ENCODE measurements around the gene PAX5.

Gene PAX5

GRCh38 chr9:37005517-37006140, 28.4 kb downstream of the PAX5 start:
- Histone ChIP-seq H3K9ac (ENCODE audit: low read depth, low read length) (no peak overlapping the region), H3K27me3 (ENCODE audit: control insufficient read depth, insufficient read depth, low read length) (peaks cover 59% of the 10 kb centered on the region), H3K4me1 (ENCODE audit: control insufficient read depth, insufficient read depth, low read length) (peaks cover 5% of the 10 kb centered on the region), H3K36me3 (ENCODE audit: control insufficient read depth, insufficient read depth, low read length) (no peaks in the 10 kb centered on the region), H3K9me3 (ENCODE audit: control insufficient read depth, insufficient read depth, low read length) (no peaks in the 10 kb centered on the region), H3K4me3 (ENCODE audit: low read depth, low read length) (no peak overlapping the region)

- Histone ChIP-seq H3K9me3 (ENCODE audit: control insufficient read depth, insufficient read depth, low read length) (no peaks in the 10 kb centered on the region), H3K4me1 (ENCODE audit: control insufficient read depth, insufficient read depth, low read length) (peaks cover 5% of the 10 kb centered on the region), H3K4me3 (ENCODE audit: low read depth, low read length) (no peak overlapping the region)
These were observed 29.6 kb downstream of the PAX5 start for GRCh38 chr9:37004424-37004935.

GRCh38 chr9:37002413-37003217, 31.5 kb downstream of the PAX5 start:
- peaks cover 86% of the 10 kb centered on the region for H3K27me3 ChIP-seq (ENCODE audit: control insufficient read depth, insufficient read depth, low read length)
- no peaks in the 10 kb centered on the region for H3K36me3 ChIP-seq (ENCODE audit: control insufficient read depth, insufficient read depth, low read length)
- peaks cover 5% of the 10 kb centered on the region for H3K4me1 ChIP-seq (ENCODE audit: control insufficient read depth, insufficient read depth, low read length)
- no peaks in the 10 kb centered on the region for H3K9me3 ChIP-seq (ENCODE audit: control insufficient read depth, insufficient read depth, low read length)
- H3K4me3 ChIP-seq (ENCODE audit: low read depth, low read length) = peak overlapping the region; percentile 46
- H3K9ac ChIP-seq (ENCODE audit: low read depth, low read length) = no peak overlapping the region

More at GRCh38 chr9:37004424-37004935, 29.6 kb downstream of the PAX5 start:
- Histone ChIP-seq H3K36me3 (ENCODE audit: control insufficient read depth, insufficient read depth, low read length) (no peaks in the 10 kb centered on the region), H3K9ac (ENCODE audit: low read depth, low read length) (no peak overlapping the region), H3K27me3 (ENCODE audit: control insufficient read depth, insufficient read depth, low read length) (peaks cover 69% of the 10 kb centered on the region)

GRCh38 chr9:37002036-37002412, 32.0 kb downstream of the PAX5 start:
- Histone ChIP-seq H3K4me3 (ENCODE audit: low read depth, low read length) (peak overlapping the region; percentile 46), H3K9ac (ENCODE audit: low read depth, low read length) (no peak overlapping the region), H3K36me3 (ENCODE audit: control insufficient read depth, insufficient read depth, low read length) (no peaks in the 10 kb centered on the region), H3K4me1 (ENCODE audit: control insufficient read depth, insufficient read depth, low read length) (peaks cover 5% of the 10 kb centered on the region), H3K27me3 (ENCODE audit: control insufficient read depth, insufficient read depth, low read length) (peaks cover 92% of the 10 kb centered on the region), H3K9me3 (ENCODE audit: control insufficient read depth, insufficient read depth, low read length) (no peaks in the 10 kb centered on the region)

GRCh38 chr9:37001459-37001858, 32.6 kb downstream of the PAX5 start:
- H3K4me1 ChIP-seq (ENCODE audit: control insufficient read depth, insufficient read depth, low read length) = peaks cover 5% of the 10 kb centered on the region
- H3K4me3 ChIP-seq (ENCODE audit: low read depth, low read length) = no peak overlapping the region
- no peak overlapping the region for H3K9ac ChIP-seq (ENCODE audit: low read depth, low read length)

GRCh38 chr9:36999728-37000333, 34.2 kb downstream of the PAX5 start:
- H3K36me3 ChIP-seq (ENCODE audit: control insufficient read depth, insufficient read depth, low read length) = no peaks in the 10 kb centered on the region
- H3K9me3 ChIP-seq (ENCODE audit: control insufficient read depth, insufficient read depth, low read length) = no peaks in the 10 kb centered on the region
- H3K4me3 ChIP-seq (ENCODE audit: low read depth, low read length) = no peak overlapping the region
- H3K27me3 ChIP-seq (ENCODE audit: control insufficient read depth, insufficient read depth, low read length) = peaks cover 84% of the 10 kb centered on the region
- no peak overlapping the region for H3K9ac ChIP-seq (ENCODE audit: low read depth, low read length)
- H3K4me1 ChIP-seq (ENCODE audit: control insufficient read depth, insufficient read depth, low read length) = peaks cover 5% of the 10 kb centered on the region

More at GRCh38 chr9:37001459-37001858, 32.6 kb downstream of the PAX5 start:
- no peaks in the 10 kb centered on the region for H3K36me3 ChIP-seq (ENCODE audit: control insufficient read depth, insufficient read depth, low read length)
- H3K9me3 ChIP-seq (ENCODE audit: control insufficient read depth, insufficient read depth, low read length) = no peaks in the 10 kb centered on the region
- H3K27me3 ChIP-seq (ENCODE audit: control insufficient read depth, insufficient read depth, low read length) = peaks cover 92% of the 10 kb centered on the region

- H3K27me3 ChIP-seq (ENCODE audit: control insufficient read depth, insufficient read depth, low read length) = peaks cover 60% of the 10 kb centered on the region
- H3K4me3 ChIP-seq (ENCODE audit: low read depth, low read length) = no peak overlapping the region
- no peaks in the 10 kb centered on the region for H3K4me1 ChIP-seq (ENCODE audit: control insufficient read depth, insufficient read depth, low read length)
These were observed 36.7 kb downstream of the PAX5 start for GRCh38 chr9:36997414-36997813.

GRCh38 chr9:36996706-36997086, 37.4 kb downstream of the PAX5 start:
- no peaks in the 10 kb centered on the region for H3K4me1 ChIP-seq (ENCODE audit: control insufficient read depth, insufficient read depth, low read length)
- H3K36me3 ChIP-seq (ENCODE audit: control insufficient read depth, insufficient read depth, low read length) = no peaks in the 10 kb centered on the region
- no peak overlapping the region for H3K4me3 ChIP-seq (ENCODE audit: low read depth, low read length)
- no peaks in the 10 kb centered on the region for H3K9me3 ChIP-seq (ENCODE audit: control insufficient read depth, insufficient read depth, low read length)
- H3K27me3 ChIP-seq (ENCODE audit: control insufficient read depth, insufficient read depth, low read length) = peaks cover 53% of the 10 kb centered on the region
- H3K9ac ChIP-seq (ENCODE audit: low read depth, low read length) = no peak overlapping the region

More at GRCh38 chr9:36997414-36997813, 36.7 kb downstream of the PAX5 start:
- H3K36me3 ChIP-seq (ENCODE audit: control insufficient read depth, insufficient read depth, low read length) = no peaks in the 10 kb centered on the region
- H3K9me3 ChIP-seq (ENCODE audit: control insufficient read depth, insufficient read depth, low read length) = no peaks in the 10 kb centered on the region
- H3K9ac ChIP-seq (ENCODE audit: low read depth, low read length) = no peak overlapping the region

GRCh38 chr9:36995927-36996705, 38.0 kb downstream of the PAX5 start:
- Histone ChIP-seq H3K4me3 (ENCODE audit: low read depth, low read length) (peak overlapping the region; percentile 28), H3K27me3 (ENCODE audit: control insufficient read depth, insufficient read depth, low read length) (peaks cover 47% of the 10 kb centered on the region), H3K36me3 (ENCODE audit: control insufficient read depth, insufficient read depth, low read length) (no peaks in the 10 kb centered on the region), H3K9me3 (ENCODE audit: control insufficient read depth, insufficient read depth, low read length) (no peaks in the 10 kb centered on the region), H3K9ac (ENCODE audit: low read depth, low read length) (no peak overlapping the region), H3K4me1 (ENCODE audit: control insufficient read depth, insufficient read depth, low read length) (no peaks in the 10 kb centered on the region)

GRCh38 chr9:36993933-36994764, 39.9 kb downstream of the PAX5 start:
- H3K36me3 ChIP-seq (ENCODE audit: control insufficient read depth, insufficient read depth, low read length) = no peaks in the 10 kb centered on the region
- no peaks in the 10 kb centered on the region for H3K4me1 ChIP-seq (ENCODE audit: control insufficient read depth, insufficient read depth, low read length)
- no peak overlapping the region for H3K9ac ChIP-seq (ENCODE audit: low read depth, low read length)
- H3K27me3 ChIP-seq (ENCODE audit: control insufficient read depth, insufficient read depth, low read length) = peaks cover 44% of the 10 kb centered on the region
- H3K9me3 ChIP-seq (ENCODE audit: control insufficient read depth, insufficient read depth, low read length) = no peaks in the 10 kb centered on the region
- H3K4me3 ChIP-seq (ENCODE audit: low read depth, low read length) = no peak overlapping the region
